Prostate gland (tissue), 2 donors: ENCODE results near the gene FARP1.

Experiments used
- POLR2A ChIP-seq: fragments of 450-650 bp; IDR thresholded peaks from one replicate; pipeline ENCODE4 v1.6.1; 2016; ENCODE audit warnings: antibody characterized with exemption, mild to moderate bottlenecking
- TF ChIP-seq, protein P1 (sequence below), 4 experiments: fragments of 200-600 bp in 2 of 4; fragments of 450-650 bp in 2 of 4; sonication (generic) in 2 of 4; IDR thresholded peaks; 1 replicate in 3 of 4; 2 replicates in 1 of 4; pipeline ENCODE4 v1.5.1; 2016 to 2019; ENCODE audit warnings: antibody characterized with exemption in 4 of 4, mild to moderate bottlenecking in 2 of 4, moderate library complexity in 2 of 4

DNA sequence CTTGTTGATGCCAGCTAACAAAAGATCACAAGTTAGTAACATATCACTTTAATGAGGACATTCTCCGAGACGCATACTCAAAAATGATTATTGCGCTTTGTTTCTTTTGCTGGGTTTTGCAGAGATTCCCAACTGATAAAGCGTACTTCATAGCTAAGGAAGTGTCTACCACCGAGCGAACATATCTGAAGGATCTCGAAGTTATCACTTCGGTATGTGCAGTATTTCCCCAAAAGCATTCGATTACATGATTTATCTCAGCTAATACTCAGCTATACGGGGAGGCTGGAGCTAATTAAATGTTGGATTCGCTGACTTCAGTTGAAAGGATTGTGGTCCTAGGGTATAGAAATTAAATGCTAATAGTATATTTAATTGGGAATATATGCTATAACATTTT is 267.7 kb downstream of the FARP1 start:
- TF ChIP-seq, protein P1, sequence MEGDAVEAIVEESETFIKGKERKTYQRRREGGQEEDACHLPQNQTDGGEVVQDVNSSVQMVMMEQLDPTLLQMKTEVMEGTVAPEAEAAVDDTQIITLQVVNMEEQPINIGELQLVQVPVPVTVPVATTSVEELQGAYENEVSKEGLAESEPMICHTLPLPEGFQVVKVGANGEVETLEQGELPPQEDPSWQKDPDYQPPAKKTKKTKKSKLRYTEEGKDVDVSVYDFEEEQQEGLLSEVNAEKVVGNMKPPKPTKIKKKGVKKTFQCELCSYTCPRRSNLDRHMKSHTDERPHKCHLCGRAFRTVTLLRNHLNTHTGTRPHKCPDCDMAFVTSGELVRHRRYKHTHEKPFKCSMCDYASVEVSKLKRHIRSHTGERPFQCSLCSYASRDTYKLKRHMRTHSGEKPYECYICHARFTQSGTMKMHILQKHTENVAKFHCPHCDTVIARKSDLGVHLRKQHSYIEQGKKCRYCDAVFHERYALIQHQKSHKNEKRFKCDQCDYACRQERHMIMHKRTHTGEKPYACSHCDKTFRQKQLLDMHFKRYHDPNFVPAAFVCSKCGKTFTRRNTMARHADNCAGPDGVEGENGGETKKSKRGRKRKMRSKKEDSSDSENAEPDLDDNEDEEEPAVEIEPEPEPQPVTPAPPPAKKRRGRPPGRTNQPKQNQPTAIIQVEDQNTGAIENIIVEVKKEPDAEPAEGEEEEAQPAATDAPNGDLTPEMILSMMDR (IDR thresholded peaks at IDR 0.05), result no peak
- no peak for TF ChIP-seq POLR2A
